IMR-90 (cell line): ENCODE data around the gene TP63. TPM values are rescaled to one million over a fixed set of nuclear protein-coding genes. Genes with fewer than 3 reads are reported as not detected.

Experiments
- ATAC-seq: fragments of 200-7000 bp; cut with Tn5 transposase; 2 replicates; pipeline ENCODE4 v1.9.1; 2020; ENCODE audit warnings: low read depth, mild to moderate bottlenecking, moderate library complexity
- BruUV-seq: library from RNA; stranded (reverse); fragments of 400-500 nt; replicated peaks from 2 replicates; lab custom pipeline; 2021; lab: Mats Ljungman, UMichigan
- CTCF ChIA-PET: fragments of 300-600 bp; formaldehyde crosslinking; extraction: SDS; loops from one replicate; lab custom pipeline; 2021; ENCODE audit warnings: antibody characterized with exemption; lab: Yijun Ruan, JAX
- POLR2A ChIA-PET: fragments of 300-600 bp; sonication (Branson Sonifier 250); formaldehyde crosslinking; loops from one replicate; lab custom pipeline; 2022; ENCODE audit warnings: antibody characterized with exemption; ENCODE audit not compliant: unreplicated experiment; lab: Charles Lee
- DNase-seq: peaks from one replicate; pipeline ENCODE4 v3.0.0; 2013
- H2AFZ ChIP-seq: replicated peaks from 2 replicates; pipeline ENCODE3; 2013; ENCODE audit warnings: low read length, mild to moderate bottlenecking; ENCODE audit not compliant: poor library complexity
- H2AK5ac ChIP-seq: 2 replicates; pipeline ENCODE4 v1.6.1; 2013; ENCODE audit warnings: low read depth, low read length, inconsistent platforms
- H2AK9ac ChIP-seq: replicated peaks from 2 replicates; pipeline ENCODE3; 2013; ENCODE audit warnings: mild to moderate bottlenecking, low read depth, low read length, moderate library complexity; ENCODE audit not compliant: poor library complexity
- H2BK120ac ChIP-seq: 2 replicates; pipeline ENCODE4 v1.6.1; 2013; ENCODE audit warnings: low read depth, low read length, inconsistent platforms
- H2BK15ac ChIP-seq: 3 replicates; pipeline ENCODE4 v1.6.1; 2013; ENCODE audit warnings: low read depth, low read length, inconsistent platforms
- H2BK20ac ChIP-seq: 2 replicates; pipeline ENCODE4 v1.6.1; 2013; ENCODE audit warnings: low read depth, mild to moderate bottlenecking, inconsistent platforms, low read length, moderate library complexity
- H2BK5ac ChIP-seq: 2 replicates; pipeline ENCODE4 v1.6.1; 2013; ENCODE audit warnings: mild to moderate bottlenecking, low read depth, low read length, inconsistent platforms; ENCODE audit not compliant: poor library complexity, severe bottlenecking
- H3K14ac ChIP-seq: replicated peaks from 2 replicates; pipeline ENCODE4 v1.6.1; 2013; ENCODE audit warnings: low read depth, low read length, inconsistent platforms
- H3K18ac ChIP-seq: 2 replicates; pipeline ENCODE4 v1.6.1; 2013; ENCODE audit warnings: low read depth, low read length, control low read depth
- H3K23ac ChIP-seq: 2 replicates; pipeline ENCODE4 v1.6.1; 2013; ENCODE audit warnings: low read depth, low read length, inconsistent platforms
- H3K27ac ChIP-seq: 2 replicates; pipeline ENCODE4 v1.5.1; 2013; ENCODE audit warnings: mild to moderate bottlenecking, control low read depth, low read length; ENCODE audit not compliant: insufficient read depth
- H3K27me3 ChIP-seq: 2 replicates; pipeline ENCODE4 v1.6.1; 2013; ENCODE audit warnings: low read length; ENCODE audit not compliant: control insufficient read depth, insufficient read depth
- H3K36me3 ChIP-seq: 2 replicates; pipeline ENCODE4 v1.6.1; 2013; ENCODE audit warnings: low read length, mixed read lengths; ENCODE audit not compliant: control insufficient read depth, insufficient read depth
- H3K4ac ChIP-seq: 2 replicates; pipeline ENCODE4 v1.6.1; 2013; ENCODE audit warnings: low read depth, low read length, inconsistent platforms
- H3K4me1 ChIP-seq: 2 replicates; pipeline ENCODE4 v1.6.1; 2013; ENCODE audit warnings: low read length, mixed read lengths; ENCODE audit not compliant: control insufficient read depth, insufficient read depth
- H3K4me2 ChIP-seq: 2 replicates; pipeline ENCODE4 v1.6.1; 2013; ENCODE audit warnings: low read depth, mild to moderate bottlenecking, control low read depth, low read length, moderate library complexity
- H3K4me3 ChIP-seq: 2 replicates; pipeline ENCODE4 v1.5.1; 2013; ENCODE audit warnings: low read depth, mild to moderate bottlenecking, control low read depth, low read length, moderate library complexity; ENCODE audit not compliant: insufficient read depth
- H3K56ac ChIP-seq: 2 replicates; pipeline ENCODE4 v1.6.1; 2013; ENCODE audit warnings: low read length, inconsistent platforms; ENCODE audit not compliant: insufficient read depth; ENCODE audit errors: extremely low read depth
- H3K79me1 ChIP-seq, 2 experiments: 2 replicates each; pipeline ENCODE4 v1.6.1; 2013; ENCODE audit warnings: low read length in 2 of 2, inconsistent platforms in 1 of 2, low read depth in 1 of 2
- H3K9ac ChIP-seq: 2 replicates; pipeline ENCODE4 v1.6.1; 2013; ENCODE audit warnings: low read depth, low read length, control low read depth
- H3K9me1 ChIP-seq: 2 replicates; pipeline ENCODE4 v1.6.1; 2013; ENCODE audit warnings: low read length, inconsistent platforms; ENCODE audit not compliant: insufficient read depth
- H3K9me3 ChIP-seq: 2 replicates; pipeline ENCODE4 v1.6.1; 2013; ENCODE audit warnings: low read length; ENCODE audit not compliant: control insufficient read depth, insufficient read depth
- H4K20me1 ChIP-seq: 2 replicates; pipeline ENCODE4 v1.6.1; 2013; ENCODE audit warnings: low read length, inconsistent platforms; ENCODE audit not compliant: insufficient read depth
- H4K5ac ChIP-seq: 2 replicates; pipeline ENCODE4 v1.6.1; 2013; ENCODE audit warnings: mild to moderate bottlenecking, low read depth, low read length, control low read depth
- H4K8ac ChIP-seq, 2 experiments: 2 replicates each; pipeline ENCODE4 v1.6.1; 2013; ENCODE audit warnings: low read depth in 2 of 2, low read length in 2 of 2, control low read depth in 1 of 2, inconsistent platforms in 1 of 2
- H4K91ac ChIP-seq: 2 replicates; pipeline ENCODE4 v1.6.1; 2013; ENCODE audit warnings: low read depth, low read length, inconsistent platforms; ENCODE audit not compliant: insufficient read depth
- MAZ ChIP-seq: IDR thresholded peaks from 2 replicates; pipeline ENCODE4 v1.6.1; 2012; ENCODE audit warnings: low read depth, mild to moderate bottlenecking, low read length, improper control_type of control experiment, moderate library complexity, borderline replicate concordance
- WGBS, 2 experiments: methylation state at CpG; one replicate each; pipeline versions ENCODE4 v1.1.5 to v1.1.7; 2013; ENCODE audit warnings: missing lambda C conversion rate in 2 of 2; ENCODE audit not compliant: insufficient read length in 1 of 2; ENCODE audit errors: extremely low coverage in 2 of 2; 5-methylcytosine and 5-hydroxymethylcytosine counted together
- dilution Hi-C: fragments of 300-500 bp; cut with HindIII; formaldehyde crosslinking; loops from one replicate; pipeline ENCODE4 v1.14.3; 2018; ENCODE audit warnings: low sequenced_read_pairs; ENCODE audit not compliant: unreplicated experiment
- in situ Hi-C: fragments of 300-500 bp; cut with MboI; formaldehyde crosslinking; loops from 3 replicates; pipeline ENCODE4 v1.14.3; 2019; ENCODE audit warnings: low sequenced_read_pairs, inconsistent platforms, mixed read lengths
- intact Hi-C: fragments of 100-400 bp; cut with micrococcal nuclease; formaldehyde crosslinking; loops from 2 replicates; pipeline ENCODE4 v1.10.0; 2022
- polyA plus RNA-seq, 3 experiments: library from polyadenylated mRNA; depleted of rRNA; stranded (reverse); fragments of >200 nt; gene quantifications; 2 replicates each; pipeline ENCODE4 v1.2.3, GENCODE V29; 2012; ENCODE audit warnings: low replicate concordance in 1 of 3
- total RNA-seq: library from RNA; depleted of rRNA; stranded (reverse); fragments of >200 nt; gene quantifications from 2 replicates; pipeline ENCODE4 v1.2.3, GENCODE V29; 2012

The TP63 gene
- total and polyA plus RNA-seq, 2 of the 4 experiments (the other 2 are of a cell fraction) = not detected

GRCh38 chr3:189883113-189883753 lies 252.0 kb downstream of the TP63 start:
- in situ Hi-C loops (no loop called here), intact Hi-C loops (no loop called here), dilution Hi-C loops (no loop called here)
- Histone ChIP-seq H4K8ac (no peak overlapping the region), H3K9me3 (no peaks in the 10 kb centered on the region), H3K36me3 (no peaks in the 10 kb centered on the region), H2AK5ac (no peak overlapping the region), H3K23ac (no peak overlapping the region), H3K4me1 (no peaks in the 10 kb centered on the region), H4K5ac (no peak overlapping the region), H4K91ac (no peak overlapping the region), H3K18ac (no peak overlapping the region), H2AFZ (no peak overlapping the region), H3K14ac (no peak overlapping the region), H2BK5ac (no peak overlapping the region), H2BK120ac (no peak overlapping the region), H2BK15ac (no peak overlapping the region), H3K27ac (no peak overlapping the region), H3K56ac (no peak overlapping the region), H3K4me3 (no peak overlapping the region), H3K9me1 (no peaks in the 10 kb centered on the region), H4K20me1 (no peaks in the 10 kb centered on the region), H2BK20ac (no peak overlapping the region), H2AK9ac (no peak overlapping the region), H3K27me3 (peaks cover 11% of the 10 kb centered on the region; the same call in 1 of the 2 replicates), H3K9ac (no peak overlapping the region), H3K4ac (no peak overlapping the region), H3K4me2 (no peak overlapping the region), H3K79me1 (no peaks in the 10 kb centered on the region)
- TF ChIP-seq MAZ = no peak
- ChIA-PET POLR2A (no interaction called here), CTCF (no interaction called here)
- WGBS, 2 experiments = 20% methylated on average over 1 of the region's 4 CpGs; no CpG with 5 or more reads in 1 of the 2 experiments
- BruUV-seq = no TSS peak
- no peak for DNase-seq
- ATAC-seq = no peak
